Measurements from ENCODE around the gene C19orf33. TPM values are rescaled to one million over a fixed set of nuclear protein-coding genes. Genes with fewer than 3 reads are reported as not detected.
A peak's percentile ranks its signal among the peaks of the same experiment; 100 is the strongest.

C19orf33 gene
- total and polyA plus RNA-seq, 9 of the 15 experiments (the other 6 are each of a cell fraction or from before 2014, with no cell fraction given): 3.2 TPM; not detected in 8

DNA sequence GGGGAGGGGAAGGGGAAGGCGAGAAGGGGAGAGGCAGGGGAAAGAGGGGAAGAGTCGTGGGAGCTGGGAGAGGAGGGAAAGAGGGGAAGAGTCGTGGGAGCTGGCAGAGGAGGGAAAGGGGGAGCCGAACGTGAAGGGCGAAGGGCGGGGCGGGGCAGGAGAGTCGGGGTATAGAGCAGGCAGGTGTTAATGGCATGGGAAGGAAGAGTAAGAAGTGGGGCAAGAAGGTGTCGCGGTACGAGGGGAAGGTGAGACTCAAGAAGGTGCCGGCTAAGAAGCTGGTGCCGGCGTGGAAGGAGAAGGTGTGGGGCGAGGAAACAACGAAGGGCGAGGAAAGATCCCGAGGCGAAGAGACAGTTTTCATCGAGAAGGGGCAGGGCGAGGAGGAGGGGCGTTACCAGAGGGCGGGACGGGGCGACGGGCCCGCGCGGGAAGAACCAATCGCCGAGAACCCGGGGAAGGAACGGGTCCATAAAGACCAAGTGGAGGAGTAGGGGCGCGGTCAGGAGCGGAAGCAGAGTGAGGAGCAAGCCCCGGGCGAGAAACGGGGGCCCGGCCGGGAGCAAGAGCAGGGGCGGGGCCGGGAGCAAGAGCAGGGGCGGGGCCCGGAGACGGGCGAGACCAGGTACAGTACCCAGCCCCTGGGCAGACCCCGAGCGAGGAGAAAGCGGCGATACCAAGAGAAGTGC, 32.0 kb downstream of the C19orf33 start:
- FAIRE-seq: peak; percentile 88
- H4K20me1 ChIP-seq (replicated peaks; ENCODE audit: control insufficient read depth, insufficient read depth, low read length): no peaks in the 10 kb centered on the region
- CTCF ChIA-PET (ENCODE audit: low intra/inter-chr PET ratio): interaction anchor here (0.6 to 3.6 kb wide), 6 partner anchors 92 to 434 kb away, joined by 3 to 41 read pairs (median 12); no protein-coding TSS in a partner anchor
- peak overlapping the region; percentile 88 for H3K27ac ChIP-seq (ENCODE audit: extremely low read depth, low read depth, low read length)
- POLR2A ChIA-PET: interaction anchor here (0.5 to 2.6 kb wide), 4 partner anchors 15 to 341 kb away, joined by 3 to 8 read pairs (median 4); no protein-coding TSS in a partner anchor
- peak; percentile 92 for ATAC-seq
- H3K4me1 ChIP-seq (replicated peaks in 1 of 2; ENCODE audit: control insufficient read depth in 2 of 2, insufficient read depth in 2 of 2, low read length in 2 of 2): peaks cover 13 to 34% of the 10 kb centered on the region in 2 experiments; a peak in 4 of 5 replicates
- H3K9me1 ChIP-seq (ENCODE audit: control insufficient read depth, insufficient read depth, low read length): no peaks in the 10 kb centered on the region
- H3K79me2 ChIP-seq (ENCODE audit: control insufficient read depth, insufficient read depth, low read length): peaks cover 2% of the 10 kb centered on the region; the same call in 1 of the 3 replicates
- 0% methylated on average over 27 of the region's 52 CpGs for WGBS (ENCODE audit: insufficient coverage, low coverage, missing lambda C conversion rate)
- no peaks in the 10 kb centered on the region for H3K36me3 ChIP-seq (ENCODE audit: control insufficient read depth, insufficient read depth, low read length)
- H3K4me3 ChIP-seq: peak overlapping the region; percentile 85
- H3K9me3 ChIP-seq (replicated peaks; ENCODE audit: control insufficient read depth, insufficient read depth, low read depth, low read length): no peaks in the 10 kb centered on the region
- peak overlapping the region; percentile 71 to 86 for H3K9ac ChIP-seq (ENCODE audit: insufficient read depth in 1 of 2, low read depth in 2 of 2, low read length in 2 of 2)
- DNase-seq (ENCODE audit: extremely low read depth in 1 of 4, low spot score in 3 of 4): peak; percentile 92 to 98 (median 94)
- H2AFZ ChIP-seq (ENCODE audit: low read depth, low read length): peak overlapping the region; percentile 90
- in situ Hi-C loops (cut with MboI): loop anchor here (25.0 kb wide), 1 partner anchor 424 kb away; the partner anchor contains the start of genes SIPA1L3 and WDR87
- BruUV-seq (replicated peaks): no TSS peak
- peak overlapping the region; percentile 95 for H3K4me2 ChIP-seq (ENCODE audit: insufficient read depth, low read length)
- no peaks in the 10 kb centered on the region for H3K27me3 ChIP-seq (ENCODE audit: control insufficient read depth in 2 of 2, insufficient read depth in 2 of 2, low read length in 2 of 2)
- intact Hi-C loops (cut with micrococcal nuclease): loop anchor here (1.0 to 5.0 kb wide), 7 partner anchors 20 to 433 kb away; partner anchors contain the start of genes GGN, PSMD8 and SPRED3
- TF ChIP-seq, protein P1, sequence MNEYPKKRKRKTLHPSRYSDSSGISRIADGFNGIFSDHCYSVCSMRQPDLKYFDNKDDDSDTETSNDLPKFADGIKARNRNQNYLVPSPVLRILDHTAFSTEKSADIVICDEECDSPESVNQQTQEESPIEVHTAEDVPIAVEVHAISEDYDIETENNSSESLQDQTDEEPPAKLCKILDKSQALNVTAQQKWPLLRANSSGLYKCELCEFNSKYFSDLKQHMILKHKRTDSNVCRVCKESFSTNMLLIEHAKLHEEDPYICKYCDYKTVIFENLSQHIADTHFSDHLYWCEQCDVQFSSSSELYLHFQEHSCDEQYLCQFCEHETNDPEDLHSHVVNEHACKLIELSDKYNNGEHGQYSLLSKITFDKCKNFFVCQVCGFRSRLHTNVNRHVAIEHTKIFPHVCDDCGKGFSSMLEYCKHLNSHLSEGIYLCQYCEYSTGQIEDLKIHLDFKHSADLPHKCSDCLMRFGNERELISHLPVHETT (CRISPR knock-in tag; conservative IDR thresholded peaks at IDR 0.05 in 1 of 2, IDR thresholded peaks at IDR 0.05 in 1 of 2): peak in 1 of 2 experiments; percentile 56; a peak in 1 of 4 replicates
- TF ChIP-seq, protein P2, sequence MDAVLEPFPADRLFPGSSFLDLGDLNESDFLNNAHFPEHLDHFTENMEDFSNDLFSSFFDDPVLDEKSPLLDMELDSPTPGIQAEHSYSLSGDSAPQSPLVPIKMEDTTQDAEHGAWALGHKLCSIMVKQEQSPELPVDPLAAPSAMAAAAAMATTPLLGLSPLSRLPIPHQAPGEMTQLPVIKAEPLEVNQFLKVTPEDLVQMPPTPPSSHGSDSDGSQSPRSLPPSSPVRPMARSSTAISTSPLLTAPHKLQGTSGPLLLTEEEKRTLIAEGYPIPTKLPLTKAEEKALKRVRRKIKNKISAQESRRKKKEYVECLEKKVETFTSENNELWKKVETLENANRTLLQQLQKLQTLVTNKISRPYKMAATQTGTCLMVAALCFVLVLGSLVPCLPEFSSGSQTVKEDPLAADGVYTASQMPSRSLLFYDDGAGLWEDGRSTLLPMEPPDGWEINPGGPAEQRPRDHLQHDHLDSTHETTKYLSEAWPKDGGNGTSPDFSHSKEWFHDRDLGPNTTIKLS (IDR thresholded peaks at IDR 0.05; ENCODE audit: borderline replicate concordance, low read depth): no peak
- TF ChIP-seq MCM3 (IDR thresholded peaks at IDR 0.05) (peak; percentile 51; the same call in 1 of the 2 replicates), NR2C2 (CRISPR knock-in tag; IDR thresholded peaks at IDR 0.05) (no peak), NR2C2 (tag; IDR thresholded peaks at IDR 0.05) (peak; percentile 40; the same call in 1 of the 2 replicates), HCFC1 (IDR thresholded peaks at IDR 0.05; ENCODE audit: low read depth, low read length) (no peak), PHB (CRISPR knock-in tag; IDR thresholded peaks at IDR 0.05) (0 out of 2 replicates have a peak, but pooled peaks have one; percentile 36), BCL6 (CRISPR knock-in tag; IDR thresholded peaks at IDR 0.05) (no peak), PHB2 (IDR thresholded peaks at IDR 0.05; ENCODE audit: low read depth) (peak; percentile 50; the same call in 1 of the 2 replicates), SMARCA4 (IDR thresholded peaks at IDR 0.05) (no peak; the same call in 1 of the 2 replicates), ZFP30 (CRISPR knock-in tag; IDR thresholded peaks at IDR 0.05; ENCODE audit: borderline replicate concordance) (no peak)
- TF ChIP-seq, protein P3, sequence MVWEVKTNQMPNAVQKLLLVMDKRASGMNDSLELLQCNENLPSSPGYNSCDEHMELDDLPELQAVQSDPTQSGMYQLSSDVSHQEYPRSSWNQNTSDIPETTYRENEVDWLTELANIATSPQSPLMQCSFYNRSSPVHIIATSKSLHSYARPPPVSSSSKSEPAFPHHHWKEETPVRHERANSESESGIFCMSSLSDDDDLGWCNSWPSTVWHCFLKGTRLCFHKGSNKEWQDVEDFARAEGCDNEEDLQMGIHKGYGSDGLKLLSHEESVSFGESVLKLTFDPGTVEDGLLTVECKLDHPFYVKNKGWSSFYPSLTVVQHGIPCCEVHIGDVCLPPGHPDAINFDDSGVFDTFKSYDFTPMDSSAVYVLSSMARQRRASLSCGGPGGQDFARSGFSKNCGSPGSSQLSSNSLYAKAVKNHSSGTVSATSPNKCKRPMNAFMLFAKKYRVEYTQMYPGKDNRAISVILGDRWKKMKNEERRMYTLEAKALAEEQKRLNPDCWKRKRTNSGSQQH (CRISPR knock-in tag; IDR thresholded peaks at IDR 0.05): peak; percentile 92
- TF ChIP-seq, protein P4, sequence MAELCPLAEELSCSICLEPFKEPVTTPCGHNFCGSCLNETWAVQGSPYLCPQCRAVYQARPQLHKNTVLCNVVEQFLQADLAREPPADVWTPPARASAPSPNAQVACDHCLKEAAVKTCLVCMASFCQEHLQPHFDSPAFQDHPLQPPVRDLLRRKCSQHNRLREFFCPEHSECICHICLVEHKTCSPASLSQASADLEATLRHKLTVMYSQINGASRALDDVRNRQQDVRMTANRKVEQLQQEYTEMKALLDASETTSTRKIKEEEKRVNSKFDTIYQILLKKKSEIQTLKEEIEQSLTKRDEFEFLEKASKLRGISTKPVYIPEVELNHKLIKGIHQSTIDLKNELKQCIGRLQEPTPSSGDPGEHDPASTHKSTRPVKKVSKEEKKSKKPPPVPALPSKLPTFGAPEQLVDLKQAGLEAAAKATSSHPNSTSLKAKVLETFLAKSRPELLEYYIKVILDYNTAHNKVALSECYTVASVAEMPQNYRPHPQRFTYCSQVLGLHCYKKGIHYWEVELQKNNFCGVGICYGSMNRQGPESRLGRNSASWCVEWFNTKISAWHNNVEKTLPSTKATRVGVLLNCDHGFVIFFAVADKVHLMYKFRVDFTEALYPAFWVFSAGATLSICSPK (IDR thresholded peaks at IDR 0.05; ENCODE audit: borderline replicate concordance): peak; percentile 76; the same call in 1 of the 2 replicates

Measured in K562 (cell line).